OCI-LY3 (cell line): Measurements from ENCODE around the gene TTC7B.

Experiments
- H2AFZ ChIP-seq: fragments of 200-600, 300-600 bp; shearing (Covaris generic); 2 replicates; pipeline ENCODE4 v1.6.0; 2014; ENCODE audit warnings: antibody characterized with exemption, low read depth, low read length
- H3K27ac ChIP-seq: fragments of 200-600, 300-600 bp; sonication (generic); 2 replicates; pipeline ENCODE4 v1.5.1; 2014; ENCODE audit warnings: mild to moderate bottlenecking, low read length, moderate library complexity, mixed read lengths
- H3K27me3 ChIP-seq: fragments of 200-600, 300-600 bp; sonication (generic); 2 replicates; pipeline ENCODE4 v1.6.1; 2014; ENCODE audit warnings: low read depth, low read length, mixed read lengths
- H3K36me3 ChIP-seq: fragments of 200-600, 300-600 bp; sonication (generic); replicated peaks from 2 replicates; pipeline ENCODE3; 2014; ENCODE audit warnings: low read depth, low read length, mixed read lengths
- H3K4me1 ChIP-seq: fragments of 300-600, 200-600 bp; sonication (generic); 2 replicates; pipeline ENCODE4 v1.6.1; 2014; ENCODE audit warnings: low read length, mixed read lengths
- H3K4me2 ChIP-seq: fragments of 200-600, 300-600 bp; sonication (generic); 2 replicates; pipeline ENCODE4 v1.6.1; 2014; ENCODE audit warnings: low read length, mixed read lengths
- H3K4me3 ChIP-seq: fragments of 300-600, 200-600 bp; sonication (generic); 2 replicates; pipeline ENCODE4 v1.5.1; 2014; ENCODE audit warnings: antibody characterized with exemption, mild to moderate bottlenecking, low read length, moderate library complexity
- H3K79me2 ChIP-seq: fragments of 300-600, 200-600 bp; shearing (Covaris generic); 2 replicates; pipeline ENCODE4 v1.6.1; 2014; ENCODE audit warnings: mild to moderate bottlenecking, low read length, mixed read lengths
- H3K9ac ChIP-seq: fragments of 300-600, 200-600 bp; shearing (Covaris generic); 2 replicates; pipeline ENCODE4 v1.6.0; 2014; ENCODE audit warnings: mild to moderate bottlenecking, low read length, moderate library complexity
- H3K9me3 ChIP-seq: fragments of 200-600, 300-600 bp; shearing (Covaris generic); 2 replicates; pipeline ENCODE4 v1.6.1; 2014; ENCODE audit warnings: low read length, mixed read lengths; ENCODE audit not compliant: insufficient read depth
- H4K20me1 ChIP-seq: fragments of 200-600, 300-600 bp; sonication (generic); 2 replicates; pipeline ENCODE4 v1.6.1; 2016; ENCODE audit warnings: low read length, mixed read lengths; ENCODE audit not compliant: insufficient read depth
- CTCF ChIP-seq: fragments of 200-600, 300-600 bp; sonication (generic); IDR thresholded peaks from 2 replicates; pipeline ENCODE4 v1.5.1; 2014; ENCODE audit warnings: antibody characterized with exemption, low read length, low read depth
- EZH2phosphoT487 ChIP-seq: fragments of 200-600 bp; shearing (Covaris generic); IDR thresholded peaks from 2 replicates; pipeline ENCODE4 v1.6.1; 2018; ENCODE audit warnings: antibody characterized with exemption, mixed run types, low read depth

TTC7B gene

GRCh38 chr14:90520326-90520725, 295.9 kb downstream of the TTC7B start:
- H4K20me1 ChIP-seq: no peaks in the 10 kb centered on the region
- no peak overlapping the region for H2AFZ ChIP-seq
- no peaks in the 10 kb centered on the region for H3K36me3 ChIP-seq
- TF ChIP-seq CTCF (no peak), EZH2phosphoT487 (no peak)
- H3K27me3 ChIP-seq: no peaks in the 10 kb centered on the region
- H3K4me1 ChIP-seq: no peaks in the 10 kb centered on the region
- no peak overlapping the region for H3K27ac ChIP-seq
- no peak overlapping the region for H3K9ac ChIP-seq
- no peaks in the 10 kb centered on the region for H3K9me3 ChIP-seq
- H3K4me2 ChIP-seq: no peak overlapping the region
- no peaks in the 10 kb centered on the region for H3K79me2 ChIP-seq
- no peak overlapping the region for H3K4me3 ChIP-seq

DNA sequence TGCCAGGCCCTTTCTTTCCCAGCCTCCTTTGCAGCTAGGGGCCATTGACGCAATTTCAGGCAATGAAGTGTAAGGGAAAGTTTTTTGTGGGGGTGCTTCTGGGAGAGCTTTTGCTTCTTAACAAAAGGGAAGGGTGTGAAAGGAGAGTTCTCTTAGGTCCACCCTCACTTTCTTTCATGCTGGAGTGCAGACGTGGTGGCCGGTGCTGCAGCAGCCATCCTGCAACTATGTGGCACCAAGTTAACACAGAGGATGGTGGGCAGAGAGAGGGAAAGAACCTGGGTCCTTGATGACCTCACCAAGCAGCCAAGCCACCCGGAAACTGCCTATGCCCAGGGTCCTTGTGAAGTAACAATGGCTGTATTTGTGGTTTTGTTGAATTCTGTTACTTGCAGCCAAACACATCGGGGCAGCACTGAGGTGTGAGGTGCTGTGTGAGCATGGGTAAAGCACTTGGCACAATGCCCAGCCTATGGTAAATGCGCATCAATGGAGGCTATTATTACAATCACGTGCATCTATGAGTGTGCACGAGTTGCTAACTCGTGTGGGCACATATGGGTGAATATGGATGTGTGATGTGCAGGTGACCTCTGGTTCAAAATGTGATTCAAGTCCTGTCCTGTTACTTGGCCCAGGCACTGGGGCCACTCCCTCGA, 296.8 kb downstream of the TTC7B start:
- Histone ChIP-seq H3K4me1 (no peaks in the 10 kb centered on the region), H3K27me3 (no peaks in the 10 kb centered on the region), H2AFZ (no peak overlapping the region)

GRCh38 chr14:90518941-90519256, 297.3 kb downstream of the TTC7B start:
- Histone ChIP-seq H3K79me2 (no peaks in the 10 kb centered on the region), H3K4me3 (no peak overlapping the region), H3K4me2 (no peak overlapping the region), H4K20me1 (no peaks in the 10 kb centered on the region), H3K9ac (no peak overlapping the region), H3K27ac (no peak overlapping the region), H3K36me3 (no peaks in the 10 kb centered on the region), H2AFZ (no peak overlapping the region), H3K4me1 (no peaks in the 10 kb centered on the region), H3K9me3 (no peaks in the 10 kb centered on the region), H3K27me3 (no peaks in the 10 kb centered on the region)
- TF ChIP-seq EZH2phosphoT487 (no peak), CTCF (peak; percentile 58)

More for the DNA sequence above, 296.8 kb downstream of the TTC7B start:
- Histone ChIP-seq H4K20me1 (no peaks in the 10 kb centered on the region), H3K9me3 (no peaks in the 10 kb centered on the region), H3K9ac (no peak overlapping the region), H3K79me2 (no peaks in the 10 kb centered on the region), H3K27ac (no peak overlapping the region), H3K4me3 (no peak overlapping the region), H3K4me2 (no peak overlapping the region), H3K36me3 (no peaks in the 10 kb centered on the region)
- TF ChIP-seq EZH2phosphoT487 (no peak), CTCF (no peak; the same call in 1 of the 2 replicates)

GRCh38 chr14:90518069-90518940, 297.9 kb downstream of the TTC7B start:
- H3K4me1 ChIP-seq: no peaks in the 10 kb centered on the region

More at GRCh38 chr14:90518069-90518940, 297.9 kb downstream of the TTC7B start:
- H3K27ac ChIP-seq: no peak overlapping the region
- no peaks in the 10 kb centered on the region for H3K36me3 ChIP-seq
- no peak overlapping the region for H2AFZ ChIP-seq
- H3K27me3 ChIP-seq: no peaks in the 10 kb centered on the region
- no peak for TF ChIP-seq CTCF
- TF ChIP-seq EZH2phosphoT487: no peak
- no peaks in the 10 kb centered on the region for H3K79me2 ChIP-seq
- no peak overlapping the region for H3K9ac ChIP-seq
- H3K4me2 ChIP-seq: no peak overlapping the region
- H3K9me3 ChIP-seq: no peaks in the 10 kb centered on the region
- no peaks in the 10 kb centered on the region for H4K20me1 ChIP-seq
- no peak overlapping the region for H3K4me3 ChIP-seq
